Pulmonary artery endothelial cell (primary cell): ENCODE measurements around the gene IGSF22. TPM values are rescaled to one million over a fixed set of nuclear protein-coding genes. Genes with fewer than 3 reads are reported as not detected.

Source experiments
- DNase-seq: peaks from one replicate; pipeline ENCODE4 v3.0.0-alpha.2; 2011; ENCODE audit warnings: low read depth, low spot score
- total RNA-seq: library from RNA; depleted of rRNA; stranded (reverse); fragments of >200 nt; gene quantifications from 2 replicates; pipeline ENCODE4 v1.2.3, GENCODE V29; 2014

IGSF22 gene
- total RNA-seq, 1 donor from 2014 or later, result not detected

GRCh38 chr11:18714443-18714780 lies 11.6 kb downstream of the IGSF22 start:
- DNase-seq, result no peak

GRCh38 chr11:18713646-18714442 lies 12.1 kb downstream of the IGSF22 start:
- DNase-seq, result no peak

GRCh38 chr11:18710545-18710944 lies 15.4 kb downstream of the IGSF22 start:
- DNase-seq, result no peak

GRCh38 chr11:18709414-18709813 lies 16.6 kb downstream of the IGSF22 start:
- DNase-seq, result no peak

- no peak for DNase-seq
These were observed 18.1 kb downstream of the IGSF22 start for GRCh38 chr11:18707811-18708340.

- no peak for DNase-seq
These were observed 19.4 kb downstream of the IGSF22 start for GRCh38 chr11:18706330-18707243.

- DNase-seq, result no peak
These were observed 20.2 kb downstream of the IGSF22 start for GRCh38 chr11:18705651-18706281.

GRCh38 chr11:18704698-18705097 lies 21.3 kb downstream of the IGSF22 start:
- DNase-seq, result no peak

GRCh38 chr11:18704045-18704645 lies 21.8 kb downstream of the IGSF22 start:
- no peak for DNase-seq

- DNase-seq, result no peak
These were observed 22.8 kb downstream of the IGSF22 start for GRCh38 chr11:18703001-18703763.

- DNase-seq, result no peak
These were observed 24.3 kb downstream of the IGSF22 start for GRCh38 chr11:18701614-18702216.

- DNase-seq, result no peak
These were observed 25.1 kb downstream of the IGSF22 start for GRCh38 chr11:18700872-18701271.

- no peak for DNase-seq
These were observed 25.6 kb downstream of the IGSF22 start for GRCh38 chr11:18700375-18700774.

GRCh38 chr11:18699848-18700261 lies 26.1 kb downstream of the IGSF22 start:
- no peak for DNase-seq

GRCh38 chr11:18699269-18699596 lies 26.8 kb downstream of the IGSF22 start:
- no peak for DNase-seq

GRCh38 chr11:18698341-18699268 lies 27.4 kb downstream of the IGSF22 start, which contains the start of gene TMEM86A:
TSS of gene TMEM86A (plus strand) at chr11:18698779. CDS start at chr11:18698887, 108 bp downstream.
- DNase-seq, result peak; percentile 30

GRCh38 chr11:18697576-18697975 lies 28.4 kb downstream of the IGSF22 start:
- no peak for DNase-seq

- DNase-seq, result no peak
These were observed 29.3 kb downstream of the IGSF22 start for GRCh38 chr11:18696638-18697225.
